Stimulated activated CD4-positive, alpha-beta T cell treated with anti-CD3 and anti-CD28 coated beads, Interleukin-4, amount 100 ng/mL, for 24 hours (primary cell): ENCODE results near the gene RABGAP1L.

Source experiments
- DNase-seq: peaks from one replicate; pipeline ENCODE4 v3.0.0-alpha.2; 2020

The RABGAP1L gene

GRCh38 chr1:174726880-174727585, 567.7 kb downstream of the RABGAP1L start:
- DNase-seq: no peak

GRCh38 chr1:174734270-174734669, 575.0 kb downstream of the RABGAP1L start:
- no peak for DNase-seq

- no peak for DNase-seq
Observed at GRCh38 chr1:174736831-174737230, 577.5 kb downstream of the RABGAP1L start.

- no peak for DNase-seq
Observed at GRCh38 chr1:174740249-174740968, 581.1 kb downstream of the RABGAP1L start.

GRCh38 chr1:174742805-174743653, 583.7 kb downstream of the RABGAP1L start:
- no peak for DNase-seq

- DNase-seq: no peak
Observed at GRCh38 chr1:174743654-174744561, 584.6 kb downstream of the RABGAP1L start.

GRCh38 chr1:174744886-174745285, 585.6 kb downstream of the RABGAP1L start:
- DNase-seq: no peak

- no peak for DNase-seq
Observed at GRCh38 chr1:174746024-174746808, 586.9 kb downstream of the RABGAP1L start.

- DNase-seq: no peak
Observed at GRCh38 chr1:174747613-174748012, 588.3 kb downstream of the RABGAP1L start.

GRCh38 chr1:174748586-174748985, 589.3 kb downstream of the RABGAP1L start:
- no peak for DNase-seq

- DNase-seq: no peak
Observed at GRCh38 chr1:174753131-174753530, 593.8 kb downstream of the RABGAP1L start.

- no peak for DNase-seq
Observed at GRCh38 chr1:174761335-174761734, 602.0 kb downstream of the RABGAP1L start.

GRCh38 chr1:174761901-174762585, 602.7 kb downstream of the RABGAP1L start:
- no peak for DNase-seq

- DNase-seq: no peak
Observed at GRCh38 chr1:174764191-174764590, 604.9 kb downstream of the RABGAP1L start.

- DNase-seq: no peak
Observed at GRCh38 chr1:174766727-174767126, 607.4 kb downstream of the RABGAP1L start.

GRCh38 chr1:174768516-174768915, 609.2 kb downstream of the RABGAP1L start:
- DNase-seq: no peak

- DNase-seq: no peak
Observed at GRCh38 chr1:174768949-174769348, 609.6 kb downstream of the RABGAP1L start.

- DNase-seq: peak; percentile 7
Observed at GRCh38 chr1:174769961-174770549, 610.7 kb downstream of the RABGAP1L start.

GRCh38 chr1:174775621-174776020, 616.3 kb downstream of the RABGAP1L start:
- DNase-seq: no peak

- no peak for DNase-seq
Observed at GRCh38 chr1:174777262-174777661, 617.9 kb downstream of the RABGAP1L start.

- DNase-seq: no peak
Observed at GRCh38 chr1:174785510-174785909, 626.2 kb downstream of the RABGAP1L start.
